Measurements from ENCODE around the gene MED27. TPM values are rescaled to one million over a fixed set of nuclear protein-coding genes. Genes with fewer than 3 reads are reported as not detected.

MED27 gene
- total RNA-seq, 3 donors from 2014 or later, result 13.0 to 16.3 (median 14.4) TPM

DNA sequence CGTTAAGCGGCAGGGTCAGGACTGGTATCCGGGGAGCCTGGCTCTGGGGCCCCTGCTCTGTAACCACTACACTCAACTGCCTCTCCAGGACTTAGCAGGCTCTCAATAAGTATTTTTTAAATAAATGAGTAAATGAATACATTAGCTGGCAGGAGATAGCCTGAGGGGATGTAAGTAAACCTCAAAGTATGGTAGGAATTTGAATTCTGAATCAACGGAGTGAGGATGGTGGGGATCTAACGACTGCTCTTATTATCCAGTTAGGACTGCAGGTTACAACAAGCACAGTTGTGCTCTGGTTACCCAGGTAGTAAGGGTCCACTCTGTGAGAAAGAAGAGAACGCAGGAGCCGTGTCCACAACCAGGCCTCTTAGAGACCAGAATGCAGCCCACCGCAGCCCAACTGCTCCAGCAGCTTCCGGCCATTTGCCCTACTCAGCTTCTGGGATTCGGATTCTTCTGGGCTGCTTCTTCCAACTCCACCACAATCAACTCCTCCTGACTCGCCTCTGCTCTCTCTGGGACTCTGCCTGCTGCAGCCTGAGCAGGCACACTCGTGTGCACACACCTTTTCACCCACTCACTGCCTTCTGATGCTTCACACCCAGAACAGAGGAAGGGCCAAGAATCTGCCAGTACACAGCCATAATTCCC lies 52.6 kb downstream of the MED27 start:
- Histone ChIP-seq H3K36me3 (ENCODE audit: low read depth) (no peaks in the 10 kb centered on the region), H3K9me3 (no peaks in the 10 kb centered on the region), H3K4me3 (no peak overlapping the region), H3K4me1 (ENCODE audit: low read depth) (peaks cover 5% of the 10 kb centered on the region)
- ATAC-seq (no peak), DNase-seq (no peak)
- TF ChIP-seq, protein P1, sequence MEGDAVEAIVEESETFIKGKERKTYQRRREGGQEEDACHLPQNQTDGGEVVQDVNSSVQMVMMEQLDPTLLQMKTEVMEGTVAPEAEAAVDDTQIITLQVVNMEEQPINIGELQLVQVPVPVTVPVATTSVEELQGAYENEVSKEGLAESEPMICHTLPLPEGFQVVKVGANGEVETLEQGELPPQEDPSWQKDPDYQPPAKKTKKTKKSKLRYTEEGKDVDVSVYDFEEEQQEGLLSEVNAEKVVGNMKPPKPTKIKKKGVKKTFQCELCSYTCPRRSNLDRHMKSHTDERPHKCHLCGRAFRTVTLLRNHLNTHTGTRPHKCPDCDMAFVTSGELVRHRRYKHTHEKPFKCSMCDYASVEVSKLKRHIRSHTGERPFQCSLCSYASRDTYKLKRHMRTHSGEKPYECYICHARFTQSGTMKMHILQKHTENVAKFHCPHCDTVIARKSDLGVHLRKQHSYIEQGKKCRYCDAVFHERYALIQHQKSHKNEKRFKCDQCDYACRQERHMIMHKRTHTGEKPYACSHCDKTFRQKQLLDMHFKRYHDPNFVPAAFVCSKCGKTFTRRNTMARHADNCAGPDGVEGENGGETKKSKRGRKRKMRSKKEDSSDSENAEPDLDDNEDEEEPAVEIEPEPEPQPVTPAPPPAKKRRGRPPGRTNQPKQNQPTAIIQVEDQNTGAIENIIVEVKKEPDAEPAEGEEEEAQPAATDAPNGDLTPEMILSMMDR (IDR thresholded peaks at IDR 0.05), result no peak
- intact Hi-C loops (cut with DNase I, micrococcal nuclease), result no loop called here

DNA sequence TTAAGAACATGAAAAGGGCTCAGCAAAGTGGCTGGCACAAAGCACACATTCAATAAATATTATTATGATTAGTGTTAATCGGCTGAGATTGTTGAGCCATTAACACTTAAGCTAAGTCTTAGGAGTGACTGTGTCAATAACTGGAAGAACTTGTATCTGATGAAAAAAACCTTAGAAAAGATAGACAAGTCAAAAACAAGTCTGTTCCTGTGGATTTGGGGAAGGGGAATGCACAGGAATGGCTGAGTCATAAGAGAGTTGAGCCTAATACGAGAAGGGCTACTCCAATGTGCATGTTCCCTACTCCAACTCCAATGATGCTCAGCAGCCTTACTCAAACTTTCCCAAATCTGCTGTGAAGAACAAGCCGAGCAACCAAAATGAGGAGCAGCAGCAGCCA lies 53.9 kb downstream of the MED27 start:
- Histone ChIP-seq H3K9me3 (no peaks in the 10 kb centered on the region), H3K36me3 (ENCODE audit: low read depth) (no peaks in the 10 kb centered on the region), H3K4me1 (ENCODE audit: low read depth) (peaks cover 5% of the 10 kb centered on the region), H3K4me3 (no peak overlapping the region)
- DNase-seq (no peak), ATAC-seq (no peak)
- TF ChIP-seq, protein P1 (IDR thresholded peaks at IDR 0.05), result no peak
- intact Hi-C loops (cut with DNase I, micrococcal nuclease), result no loop called here

DNA sequence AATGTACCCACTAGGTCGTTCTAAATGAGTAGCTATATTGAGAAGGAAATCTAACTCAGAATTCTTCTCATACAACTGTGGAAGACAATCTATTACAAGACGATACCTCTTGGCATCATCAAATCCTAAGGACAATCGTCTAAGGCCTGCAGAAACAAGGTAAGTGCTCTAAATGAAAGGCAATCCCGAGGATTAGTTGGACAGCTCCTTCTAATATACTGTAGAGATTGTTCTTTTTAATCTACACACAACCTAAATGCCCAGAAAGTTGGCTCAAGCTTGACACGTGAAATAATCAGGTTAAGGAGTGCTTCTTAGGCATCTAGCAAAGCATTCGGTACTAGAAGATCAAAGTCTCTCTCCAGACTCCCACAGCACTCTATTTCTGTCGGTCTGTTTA lies 55.1 kb downstream of the MED27 start:
- Histone ChIP-seq H3K4me3 (no peak overlapping the region), H3K4me1 (ENCODE audit: low read depth) (peaks cover 5% of the 10 kb centered on the region), H3K36me3 (ENCODE audit: low read depth) (no peaks in the 10 kb centered on the region), H3K9me3 (no peaks in the 10 kb centered on the region)
- ATAC-seq (no peak), DNase-seq (no peak)
- TF ChIP-seq, protein P1 (IDR thresholded peaks at IDR 0.05), result no peak
- intact Hi-C loops (cut with DNase I, micrococcal nuclease), result no loop called here

DNA sequence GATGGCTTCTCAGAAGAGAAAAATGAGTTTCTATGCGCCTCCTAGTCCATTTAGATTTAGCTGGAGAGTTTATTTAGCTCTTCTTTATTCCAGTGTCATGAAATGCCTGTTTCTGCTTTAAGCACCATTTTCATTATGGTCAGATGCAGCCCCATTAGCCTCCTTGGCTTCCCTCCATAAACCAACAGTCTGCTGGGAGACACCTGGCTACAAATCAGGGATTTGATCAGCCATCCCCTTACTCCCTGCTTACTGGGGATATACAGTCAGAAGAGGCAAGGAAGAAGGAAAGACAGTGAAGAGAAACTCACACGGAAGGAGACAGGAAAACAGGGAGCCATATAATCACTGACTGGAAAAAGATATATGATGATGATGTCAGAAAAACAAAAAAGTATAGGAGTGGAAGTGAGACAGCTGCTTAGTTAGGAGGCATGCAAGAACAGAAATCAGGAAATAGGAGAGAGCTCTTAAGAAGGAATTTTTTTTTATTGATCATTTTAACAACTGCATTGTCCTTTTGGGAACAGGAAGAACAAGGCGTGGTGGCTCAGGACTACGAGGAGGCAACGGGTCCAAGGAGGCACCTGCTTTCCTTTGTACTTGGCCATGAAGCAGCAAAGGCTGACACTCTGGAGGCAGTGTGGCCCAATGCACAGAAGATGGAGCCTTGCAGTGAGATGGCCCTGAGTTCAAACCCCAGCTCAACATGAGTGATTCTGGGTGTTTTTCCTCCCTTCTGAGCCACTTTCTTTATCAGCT lies 56.1 kb downstream of the MED27 start:
- peaks cover 5% of the 10 kb centered on the region for H3K4me1 ChIP-seq (ENCODE audit: low read depth)
- no peaks in the 10 kb centered on the region for H3K36me3 ChIP-seq (ENCODE audit: low read depth)
- TF ChIP-seq, protein P1 (IDR thresholded peaks at IDR 0.05), result no peak
- no peak for DNase-seq
- intact Hi-C loops (cut with DNase I, micrococcal nuclease), result no loop called here
- no peak overlapping the region for H3K4me3 ChIP-seq
- no peaks in the 10 kb centered on the region for H3K9me3 ChIP-seq
- peak; percentile 62 for ATAC-seq

DNA sequence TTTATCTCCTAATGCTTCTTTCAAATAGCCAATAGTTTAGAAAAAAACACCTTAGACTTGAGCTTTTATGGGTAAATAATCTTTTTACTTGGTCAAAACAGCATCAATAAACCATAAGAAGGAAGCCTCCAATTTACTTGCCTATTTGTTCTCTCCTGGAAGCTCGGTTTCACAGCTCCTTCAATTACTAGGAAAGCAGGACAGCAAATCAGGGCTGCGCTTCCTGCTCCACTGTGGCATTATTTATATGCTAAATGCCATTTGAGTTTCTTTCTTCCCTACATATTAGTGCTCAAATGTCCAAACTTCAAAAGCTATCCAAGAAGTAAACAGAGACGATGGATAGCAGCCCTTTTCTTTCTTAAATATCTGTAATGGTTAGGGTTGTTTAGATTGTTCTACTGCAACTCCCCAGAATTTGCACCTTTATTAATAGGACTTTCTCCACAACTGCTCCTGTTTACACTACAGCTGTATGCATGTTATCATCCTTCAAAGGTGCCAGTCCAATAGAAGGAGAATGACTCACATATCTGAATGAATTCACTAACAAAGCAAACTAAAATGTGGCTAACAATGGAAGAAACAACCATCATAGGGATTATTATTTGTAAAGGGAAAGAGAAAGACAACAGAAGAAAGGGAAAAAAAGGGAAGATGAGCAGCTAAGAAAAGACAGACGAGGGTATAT lies 58.7 kb downstream of the MED27 start:
- H3K4me3 ChIP-seq, result no peak overlapping the region
- H3K36me3 ChIP-seq (ENCODE audit: low read depth), result no peaks in the 10 kb centered on the region
- no peaks in the 10 kb centered on the region for H3K9me3 ChIP-seq
- TF ChIP-seq, protein P1 (IDR thresholded peaks at IDR 0.05), result no peak
- DNase-seq (no peak), ATAC-seq (no peak)
- peaks cover 5% of the 10 kb centered on the region for H3K4me1 ChIP-seq (ENCODE audit: low read depth)
- intact Hi-C loops (cut with DNase I, micrococcal nuclease), result no loop called here

All from mucosa of descending colon (tissue), 3 donors.